Fibroblast of pulmonary artery (primary cell): ENCODE data around the gene EPB41.
"Not testable (repeated sequence)": the region's sequence is repeated elsewhere in the genome, so short reads cannot be mapped to it uniquely, and the experiment has no call there.

Experiments used
- DNase-seq: peaks from one replicate; pipeline ENCODE4 v3.0.0-alpha.2; 2010; ENCODE audit warnings: low read depth
- H3K4me3 ChIP-seq: replicated peaks from 2 replicates; pipeline ENCODE4 v1.5.1; 2011; ENCODE audit warnings: low read depth, mild to moderate bottlenecking, control low read depth, low read length, moderate library complexity
- CTCF ChIP-seq: IDR thresholded peaks from 2 replicates; pipeline ENCODE4 v1.5.1; 2011; ENCODE audit warnings: mild to moderate bottlenecking, control low read depth, low read length, inconsistent platforms; ENCODE audit errors: missing control alignments

Gene EPB41

GRCh38 chr1:29064064-29064463 is 149.7 kb downstream of the EPB41 start:
- H3K4me3 ChIP-seq, result no peak overlapping the region
- no peak for TF ChIP-seq CTCF
- no peak for DNase-seq

GRCh38 chr1:29077155-29077554 is 162.8 kb downstream of the EPB41 start:
- no peak overlapping the region for H3K4me3 ChIP-seq
- TF ChIP-seq CTCF, result no peak
- no peak for DNase-seq

GRCh38 chr1:29079916-29080629 is 165.7 kb downstream of the EPB41 start:
- H3K4me3 ChIP-seq, DNase-seq: not testable (repeated sequence)

GRCh38 chr1:29081201-29081600 is 166.8 kb downstream of the EPB41 start:
- no peak for TF ChIP-seq CTCF
- DNase-seq, result no peak
- H3K4me3 ChIP-seq, result no peak overlapping the region

GRCh38 chr1:29082519-29082918 is 168.2 kb downstream of the EPB41 start:
- H3K4me3 ChIP-seq, result no peak overlapping the region
- no peak for TF ChIP-seq CTCF
- DNase-seq, result no peak

GRCh38 chr1:29083317-29084195 is 169.2 kb downstream of the EPB41 start:
- H3K4me3 ChIP-seq, result no peak overlapping the region
- no peak for DNase-seq
- TF ChIP-seq CTCF, result no peak

GRCh38 chr1:29084196-29084521 is 169.8 kb downstream of the EPB41 start:
- TF ChIP-seq CTCF, result no peak
- DNase-seq, result no peak
- H3K4me3 ChIP-seq, result no peak overlapping the region
